Neural cell (in vitro differentiated cells): ENCODE data around the gene RPP25. TPM values are rescaled to one million over a fixed set of nuclear protein-coding genes. Genes with fewer than 3 reads are reported as not detected.

Experiments used
- H2AFZ ChIP-seq: fragments of 200-600, 300-800 bp; sonication (generic), shearing (Covaris generic); 2 replicates; pipeline ENCODE4 v1.6.0; 2014; ENCODE audit warnings: low read depth, mild to moderate bottlenecking, antibody characterized with exemption, low read length, moderate library complexity
- H3F3A ChIP-seq: fragments of 200-600 bp; shearing (Covaris generic); 2 replicates; pipeline ENCODE4 v1.6.1; 2016; ENCODE audit warnings: mild to moderate bottlenecking, moderate library complexity, mixed read lengths, antibody characterized with exemption, low read length; ENCODE audit not compliant: insufficient read depth, poor library complexity, severe bottlenecking
- H3K27ac ChIP-seq: fragments of 200-600, 300-800 bp; sonication (generic), shearing (Covaris generic); 2 replicates; pipeline ENCODE4 v1.5.1; 2014; ENCODE audit warnings: mild to moderate bottlenecking, low read length, moderate library complexity
- H3K27me3 ChIP-seq: fragments of 300-800, 200-600 bp; sonication (generic), shearing (Covaris generic); 2 replicates; pipeline ENCODE4 v1.6.0; 2014; ENCODE audit warnings: mild to moderate bottlenecking, low read depth, low read length, moderate library complexity; ENCODE audit not compliant: insufficient read depth
- H3K36me3 ChIP-seq: fragments of 300-800, 200-600 bp; sonication (generic), shearing (Covaris generic); 2 replicates; pipeline ENCODE4 v1.5.1; 2014; ENCODE audit warnings: mild to moderate bottlenecking, antibody characterized with exemption, low read length, moderate library complexity; ENCODE audit not compliant: insufficient read depth
- H3K4me2 ChIP-seq: fragments of 300-800, 200-600 bp; sonication (generic), shearing (Covaris generic); 2 replicates; pipeline ENCODE4 v1.6.0; 2014; ENCODE audit warnings: mild to moderate bottlenecking, low read length
- H3K4me3 ChIP-seq: fragments of 300-800, 200-600 bp; sonication (generic), shearing (Covaris generic); 2 replicates; pipeline ENCODE4 v1.5.1; 2014; ENCODE audit warnings: mild to moderate bottlenecking, low read length, moderate library complexity
- H3K79me2 ChIP-seq: fragments of 200-600 bp; shearing (Covaris generic); replicated peaks from 2 replicates; pipeline ENCODE4 v1.6.0; 2014; ENCODE audit warnings: mild to moderate bottlenecking, low read length, moderate library complexity; ENCODE audit not compliant: insufficient read depth
- H3K9ac ChIP-seq: fragments of 300-800, 200-600 bp; sonication (generic), shearing (Covaris generic); 2 replicates; pipeline ENCODE4 v1.6.1; 2016; ENCODE audit warnings: mild to moderate bottlenecking, low read length, mixed read lengths
- H3K9me2 ChIP-seq: fragments of 200-600 bp; shearing (Covaris generic); 2 replicates; pipeline ENCODE4 v1.6.1; 2016; ENCODE audit warnings: mild to moderate bottlenecking, low read length, mixed read lengths; ENCODE audit not compliant: insufficient read depth
- H3K9me3 ChIP-seq: fragments of 200-600, 300-800 bp; sonication (generic), shearing (Covaris generic); 2 replicates; pipeline ENCODE4 v1.6.1; 2016; ENCODE audit warnings: mild to moderate bottlenecking, mixed run types, low read length, moderate library complexity, mixed read lengths
- H4K20me1 ChIP-seq: fragments of 200-600 bp; shearing (Covaris generic); 2 replicates; pipeline ENCODE4 v1.6.1; 2016; ENCODE audit warnings: mild to moderate bottlenecking, mixed run types; ENCODE audit not compliant: insufficient read depth
- CTCF ChIP-seq: fragments of 450-650 bp; IDR thresholded peaks from 2 replicates; pipeline ENCODE4 v1.5.1; 2014; ENCODE audit warnings: antibody characterized with exemption, mild to moderate bottlenecking, moderate library complexity; ENCODE audit not compliant: poor library complexity, severe bottlenecking
- EP300 ChIP-seq: fragments of 450-650 bp; conservative IDR thresholded peaks from 2 replicates; pipeline ENCODE4 v1.6.1; 2014; ENCODE audit warnings: antibody characterized with exemption, mild to moderate bottlenecking, moderate library complexity; ENCODE audit not compliant: poor library complexity, severe bottlenecking
- EZH2 ChIP-seq: fragments of 200-600, 300-800 bp; shearing (Covaris generic), sonication (generic); IDR thresholded peaks from 2 replicates; pipeline ENCODE4 v1.6.1; 2014; ENCODE audit warnings: antibody characterized with exemption, low read length, borderline replicate concordance, mild to moderate bottlenecking; ENCODE audit not compliant: insufficient read depth, poor library complexity, severe bottlenecking
- MXI1 ChIP-seq: fragments of 450-650 bp; conservative IDR thresholded peaks from 2 replicates; pipeline ENCODE4 v1.6.1; 2014; ENCODE audit warnings: antibody characterized with exemption, mild to moderate bottlenecking; ENCODE audit not compliant: poor library complexity, severe bottlenecking
- POLR2AphosphoS5 ChIP-seq: IDR thresholded peaks from 2 replicates; pipeline ENCODE4 v1.6.1; 2012
- RAD21 ChIP-seq: fragments of 450-650 bp; conservative IDR thresholded peaks from 2 replicates; pipeline ENCODE4 v1.6.1; 2014; ENCODE audit warnings: antibody characterized with exemption, mild to moderate bottlenecking, moderate library complexity
- REST ChIP-seq: IDR thresholded peaks from 2 replicates; pipeline ENCODE4 v1.6.1; 2012; ENCODE audit warnings: borderline replicate concordance
- SMC3 ChIP-seq: fragments of 450-650 bp; conservative IDR thresholded peaks from 2 replicates; pipeline ENCODE4 v1.6.1; 2014; ENCODE audit warnings: antibody characterized with exemption, mild to moderate bottlenecking, moderate library complexity; ENCODE audit not compliant: poor library complexity
- TAF1 ChIP-seq: IDR thresholded peaks from 2 replicates; pipeline ENCODE4 v1.6.1; 2012; ENCODE audit warnings: low read depth
- polyA plus RNA-seq: library from polyadenylated mRNA; depleted of rRNA; stranded (reverse); fragments of >200 nt; gene quantifications from 2 replicates; pipeline ENCODE4 v1.2.3, GENCODE V29; 2014

RPP25 gene
- polyA plus RNA-seq, 1 donor from 2014 or later = 2.8 TPM

DNA sequence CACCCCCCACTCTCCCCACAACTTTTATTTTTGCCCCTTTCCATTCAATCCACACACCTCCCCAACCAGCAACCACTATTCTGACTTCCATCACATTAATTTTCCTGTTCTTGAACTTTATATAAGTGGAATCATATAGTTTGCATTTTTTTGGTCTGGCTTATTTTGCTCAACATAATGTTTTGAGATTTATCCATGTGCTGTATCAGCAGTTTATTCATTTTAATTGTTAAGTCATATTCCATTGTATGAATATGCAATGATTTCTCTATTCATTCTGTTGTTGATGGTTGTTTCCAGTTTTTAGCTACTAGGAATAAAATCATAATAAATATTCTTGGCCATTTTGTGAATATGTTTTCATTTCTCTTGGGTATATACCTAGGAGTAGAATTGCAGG, 33.0 kb upstream of the RPP25 start:
- Histone ChIP-seq H2AFZ (no peak overlapping the region), H3K4me3 (no peak overlapping the region), H3K4me2 (no peak overlapping the region), H3K9me2 (no peaks in the 10 kb centered on the region), H3K9me3 (no peaks in the 10 kb centered on the region), H3K9ac (no peak overlapping the region), H3K27me3 (no peaks in the 10 kb centered on the region), H3K36me3 (no peaks in the 10 kb centered on the region), H3K79me2 (no peaks in the 10 kb centered on the region), H3K27ac (no peak overlapping the region), H3F3A (no peaks in the 10 kb centered on the region), H4K20me1 (no peaks in the 10 kb centered on the region)
- no peak for TF ChIP-seq EP300
- TF ChIP-seq TAF1 = no peak
- TF ChIP-seq REST = no peak
- no peak for TF ChIP-seq SMC3
- no peak for TF ChIP-seq POLR2AphosphoS5
- no peak for TF ChIP-seq CTCF
- no peak for TF ChIP-seq MXI1
- no peak for TF ChIP-seq EZH2
- no peak for TF ChIP-seq RAD21

- Histone ChIP-seq H3K27ac (no peak overlapping the region), H4K20me1 (no peaks in the 10 kb centered on the region), H3F3A (no peaks in the 10 kb centered on the region), H3K9ac (no peak overlapping the region), H3K9me2 (no peaks in the 10 kb centered on the region), H3K36me3 (no peaks in the 10 kb centered on the region), H3K27me3 (no peaks in the 10 kb centered on the region), H2AFZ (no peak overlapping the region), H3K4me3 (no peak overlapping the region), H3K4me2 (no peak overlapping the region), H3K79me2 (no peaks in the 10 kb centered on the region), H3K9me3 (no peaks in the 10 kb centered on the region)
- TF ChIP-seq RAD21 (peak; percentile 53), SMC3 (peak; percentile 43), EZH2 (no peak), REST (no peak), CTCF (peak; percentile 57), MXI1 (no peak), TAF1 (no peak), POLR2AphosphoS5 (no peak), EP300 (no peak)
These were observed 31.6 kb upstream of the RPP25 start for GRCh38 chr15:74988007-74988800.
